ENCODE data around the gene SPDEF. TPM values are rescaled to one million over a fixed set of nuclear protein-coding genes. Genes with fewer than 3 reads are reported as not detected.

SPDEF gene
- total RNA-seq, 1 donor from 2014 or later, result not detected

DNA sequence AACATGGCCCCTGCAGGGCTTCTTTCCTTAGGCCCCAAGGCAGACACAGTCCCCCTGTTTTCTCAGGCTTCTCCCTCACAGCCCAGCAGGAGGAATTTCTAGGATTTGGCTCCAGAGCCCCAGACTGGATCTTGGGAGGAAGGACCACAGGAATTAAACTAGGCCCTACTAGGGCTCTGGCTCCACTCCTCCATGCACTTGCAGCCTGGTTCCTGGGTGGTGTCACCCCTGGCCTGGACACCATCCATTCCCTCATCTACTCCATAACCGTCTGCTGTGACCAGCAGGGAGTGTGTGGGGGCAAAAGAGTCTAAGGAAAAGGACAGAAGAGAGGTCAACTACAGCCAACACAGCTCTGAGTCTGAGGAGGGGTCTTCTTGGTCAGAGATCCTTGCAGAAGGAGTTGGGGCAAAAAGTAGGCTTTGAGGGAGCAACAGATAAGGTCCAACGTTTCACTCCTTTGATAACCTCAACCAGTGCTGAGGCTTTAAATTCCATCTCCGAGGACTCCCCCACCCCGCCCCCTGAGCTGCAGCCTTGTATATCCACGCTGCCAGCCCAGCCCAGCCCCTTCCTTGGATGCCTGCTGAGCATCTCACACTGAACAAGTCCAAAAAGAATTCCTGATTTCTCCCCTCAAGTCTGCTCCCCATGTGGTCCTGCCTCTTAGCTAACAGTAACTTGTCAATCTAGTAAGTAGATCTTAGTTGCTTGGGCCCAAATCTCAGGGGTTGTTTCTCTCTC, 27.9 kb upstream of the SPDEF start:
- no peak for DNase-seq (ENCODE audit: low read depth in 2 of 2)

DNA sequence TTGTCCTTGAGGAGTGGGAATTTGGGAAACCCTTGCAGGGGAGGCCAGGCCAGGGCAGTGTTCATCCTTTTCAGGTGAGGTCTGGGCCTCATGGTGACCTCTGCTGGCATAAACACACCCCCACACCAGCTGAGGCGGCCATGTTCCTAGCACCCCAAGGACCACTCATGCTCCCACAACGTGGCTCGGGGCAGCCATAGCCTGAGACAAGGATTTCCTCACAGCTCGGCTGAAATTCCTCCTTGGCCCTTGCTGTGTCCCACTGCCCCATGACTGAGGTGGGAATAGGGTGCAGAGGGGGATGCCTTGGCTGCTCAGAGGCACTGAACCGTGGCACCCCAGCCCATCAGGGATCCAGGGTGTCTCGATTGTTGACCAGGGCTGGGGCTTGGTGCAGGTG, 27.3 kb upstream of the SPDEF start:
- no peak for DNase-seq (ENCODE audit: low read depth in 2 of 2)

DNA sequence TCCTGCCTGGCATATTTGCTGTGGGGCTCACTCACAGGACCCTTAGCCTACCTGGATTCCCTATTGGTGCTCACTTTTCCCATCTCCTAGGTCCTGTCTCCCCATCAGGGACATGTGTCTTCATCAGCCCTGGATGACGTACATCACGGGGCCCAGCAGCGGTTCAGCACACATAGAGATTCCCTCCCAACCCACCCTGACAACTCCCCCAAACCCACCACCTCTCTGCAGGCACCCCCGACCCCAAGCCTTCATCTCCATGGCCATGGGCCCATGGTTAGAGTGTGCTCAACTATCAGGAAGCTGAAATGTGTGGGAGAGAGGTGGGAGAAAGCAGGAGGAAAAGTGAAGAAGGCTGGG, 25.4 kb upstream of the SPDEF start:
- no peak for DNase-seq (ENCODE audit: low read depth in 2 of 2)

DNA sequence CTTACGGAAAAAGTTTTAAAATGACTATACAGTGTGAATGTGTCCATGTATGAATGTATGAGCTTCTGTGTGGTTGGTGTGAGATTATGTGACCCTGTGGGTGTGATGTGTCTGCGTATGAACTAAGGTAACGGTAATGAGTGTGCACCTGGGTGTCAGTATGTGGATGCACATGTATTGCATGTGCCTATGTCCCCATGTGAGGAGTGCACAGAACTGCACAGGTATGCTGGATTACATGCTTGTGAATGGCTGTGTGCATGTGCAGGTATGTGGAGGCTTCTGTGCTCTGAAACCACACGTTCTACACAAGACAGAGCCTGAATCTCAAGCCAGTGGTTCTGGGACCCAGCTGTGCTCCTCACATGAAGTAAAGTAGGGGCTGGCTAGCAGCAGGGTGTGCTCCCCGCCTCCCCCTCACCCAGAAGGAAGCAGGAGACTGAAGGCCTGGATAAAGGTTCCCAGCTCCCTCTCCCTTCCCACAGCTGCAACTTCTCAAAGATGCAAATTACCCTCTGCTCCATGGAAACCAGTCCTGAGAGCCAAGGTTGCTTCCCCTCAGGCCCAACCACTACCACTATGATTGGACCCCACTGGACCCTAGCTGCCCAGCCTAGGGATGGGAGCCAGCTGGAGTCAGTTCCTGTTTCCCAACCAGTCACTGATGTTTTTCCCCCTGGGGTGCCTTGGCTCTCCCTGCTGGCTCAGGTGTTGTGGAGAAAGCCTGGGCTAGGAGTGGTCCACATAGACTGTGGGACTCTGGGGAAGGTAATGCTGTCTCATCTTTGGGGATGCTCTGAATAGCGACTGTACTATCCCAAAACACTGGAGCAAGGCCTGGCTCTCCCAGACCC, 24.8 kb upstream of the SPDEF start:
- no peak for DNase-seq (ENCODE audit: low read depth in 2 of 2)

DNA sequence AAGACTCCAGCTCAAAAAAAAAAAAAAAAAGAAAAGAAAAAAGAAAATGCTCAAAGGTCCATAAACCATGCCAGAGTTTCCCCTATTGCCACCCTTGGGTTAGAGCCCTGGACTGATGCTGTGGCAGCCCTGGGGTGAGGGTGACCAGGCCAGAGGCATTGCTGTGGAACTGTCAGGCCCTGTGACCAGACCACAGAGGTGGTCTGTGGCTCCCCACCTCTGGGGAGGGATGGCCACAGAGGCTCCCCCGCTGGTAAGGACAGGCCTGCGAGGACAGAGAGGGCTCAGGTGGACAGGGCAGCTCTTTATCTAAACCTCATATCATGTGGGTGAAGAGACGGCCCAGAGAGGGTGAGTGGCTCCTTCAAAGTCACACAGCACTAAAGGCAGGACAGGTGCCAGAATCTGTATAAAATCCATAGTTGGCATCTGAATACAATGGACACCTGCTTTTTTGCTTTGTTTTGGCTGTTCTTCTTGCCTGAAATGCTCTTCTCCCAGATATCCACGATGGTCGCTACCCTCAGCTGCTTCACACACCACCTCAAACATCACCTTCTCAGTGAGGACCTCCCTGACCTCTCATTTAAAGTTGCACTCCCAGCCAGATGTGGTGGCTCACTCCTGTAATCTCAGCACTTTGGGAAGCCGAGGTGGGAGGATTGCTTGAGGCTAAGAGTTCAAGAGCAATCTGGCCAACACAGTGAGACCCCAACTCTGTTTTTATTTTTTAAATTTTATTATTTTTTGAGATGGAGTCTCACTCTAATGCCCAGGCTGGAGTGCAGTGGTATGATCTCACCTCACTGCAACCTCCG, 22.5 kb upstream of the SPDEF start:
- DNase-seq (ENCODE audit: low read depth in 2 of 2), result no peak

DNA sequence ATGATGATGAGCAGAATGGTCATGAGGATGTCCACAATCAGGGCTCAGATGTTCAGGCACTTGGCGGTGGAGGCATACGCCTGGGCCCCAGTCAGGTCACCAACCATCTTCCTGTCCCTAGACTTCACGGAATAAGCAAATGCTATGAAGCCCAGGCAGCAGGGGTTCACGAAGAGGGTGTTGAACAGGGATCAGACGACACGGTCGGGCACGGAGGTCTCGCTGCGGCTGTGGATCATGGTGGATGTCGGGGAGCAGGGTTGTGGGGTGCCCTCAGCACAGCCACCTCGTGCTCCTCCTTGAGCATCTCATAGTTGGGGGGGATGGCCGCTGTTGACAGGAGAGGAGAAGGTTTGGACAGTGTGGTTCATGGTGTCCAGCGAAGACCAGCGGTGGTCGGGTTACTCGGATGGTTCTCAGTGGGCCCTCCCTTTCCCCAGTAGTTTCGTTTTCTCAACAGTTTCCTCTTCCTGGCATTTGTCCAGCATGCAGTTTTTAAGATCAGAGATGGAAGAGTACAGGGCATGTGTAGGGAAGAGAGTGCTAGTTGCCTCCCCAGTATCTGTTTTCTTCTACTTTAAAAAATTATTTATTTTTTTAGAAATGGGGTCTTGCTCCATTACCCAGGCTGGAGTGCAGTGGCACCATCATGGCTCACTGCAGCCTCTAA, 20.3 kb upstream of the SPDEF start:
- DNase-seq (ENCODE audit: low read depth in 2 of 2), result no peak

DNA sequence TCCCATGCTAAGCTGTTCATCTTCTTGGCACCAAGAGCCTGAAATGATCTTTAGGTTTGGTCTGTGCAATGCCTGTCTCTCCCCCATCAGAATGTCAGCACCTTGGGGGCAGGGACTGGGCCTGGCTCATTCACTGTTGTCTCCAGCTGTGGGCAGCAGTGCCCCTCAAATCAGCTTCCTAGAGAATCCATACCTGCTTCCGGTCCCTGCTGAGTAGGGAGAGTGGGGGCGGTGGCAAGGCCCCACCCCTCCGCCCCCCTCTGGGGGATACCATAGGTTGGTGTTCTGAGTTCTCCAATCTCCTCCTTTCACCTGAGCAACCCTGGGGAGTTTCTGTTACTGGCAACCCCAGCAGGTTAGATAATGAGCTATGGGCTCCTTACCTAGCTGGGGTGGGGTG, 19.2 kb upstream of the SPDEF start:
- DNase-seq (ENCODE audit: low read depth in 2 of 2), result no peak

DNA sequence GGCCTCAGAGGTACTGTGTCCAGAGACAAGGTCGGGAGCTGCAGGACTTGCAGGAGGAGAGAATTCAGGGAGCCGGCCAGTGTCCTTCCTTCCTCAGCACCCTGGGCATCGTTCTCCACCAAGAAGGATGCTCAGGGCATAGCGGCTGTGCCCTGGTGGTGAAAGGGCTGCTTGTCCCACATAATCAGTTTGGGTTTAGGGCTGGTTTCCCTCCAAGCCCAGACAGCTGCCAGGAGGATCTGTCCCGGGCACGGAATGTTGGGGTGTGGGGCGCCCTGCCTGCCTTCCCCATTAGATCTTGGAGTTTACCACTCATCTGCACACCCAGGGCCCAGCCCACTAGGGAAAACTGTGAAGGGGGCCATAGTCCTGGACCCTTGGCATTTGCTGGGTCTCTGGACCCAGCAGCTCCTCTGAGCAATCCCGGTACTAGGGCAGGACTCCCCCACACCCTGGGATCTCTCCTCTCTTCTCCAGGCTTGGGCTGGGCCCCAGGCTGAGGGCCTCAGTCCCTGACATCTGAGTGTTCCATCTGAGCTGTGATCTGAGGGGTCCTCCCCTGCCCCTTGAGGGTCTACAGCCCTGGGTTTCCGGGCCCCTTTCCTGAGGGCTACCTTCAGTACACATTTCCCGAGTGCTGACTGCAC, 18.6 kb upstream of the SPDEF start:
- no peak for DNase-seq (ENCODE audit: low read depth in 2 of 2)

DNA sequence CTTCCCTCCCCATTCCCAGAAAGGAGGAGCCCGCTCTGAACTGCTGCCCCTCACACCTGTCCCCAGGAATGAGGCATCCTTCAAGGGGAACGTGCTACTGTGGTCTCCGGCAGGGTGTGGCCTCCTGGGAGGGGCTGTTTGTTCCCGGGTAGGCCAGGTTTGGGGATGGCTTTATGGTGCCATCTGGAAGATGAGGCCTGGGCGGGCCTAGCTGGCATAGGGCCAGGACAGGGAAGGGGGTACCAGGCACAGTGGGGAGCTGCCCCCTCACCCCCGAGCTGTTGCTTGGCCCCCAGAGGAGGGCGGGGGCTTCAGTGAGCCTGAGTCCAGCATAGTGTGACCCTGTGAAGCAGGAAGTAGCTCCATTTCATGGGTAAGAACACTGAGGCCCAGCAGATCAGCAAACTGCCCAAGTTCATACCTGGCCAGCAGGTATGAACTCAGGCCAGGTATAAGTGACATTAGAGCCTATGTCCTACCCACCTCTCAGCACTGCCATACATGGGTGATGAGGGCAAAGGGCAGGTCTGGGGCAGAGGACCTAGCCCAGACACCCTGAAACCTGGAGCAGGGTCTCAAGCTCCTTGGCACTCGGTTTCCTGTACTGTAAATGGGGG, 17.5 kb upstream of the SPDEF start:
- no peak for DNase-seq (ENCODE audit: low read depth in 2 of 2)

DNA sequence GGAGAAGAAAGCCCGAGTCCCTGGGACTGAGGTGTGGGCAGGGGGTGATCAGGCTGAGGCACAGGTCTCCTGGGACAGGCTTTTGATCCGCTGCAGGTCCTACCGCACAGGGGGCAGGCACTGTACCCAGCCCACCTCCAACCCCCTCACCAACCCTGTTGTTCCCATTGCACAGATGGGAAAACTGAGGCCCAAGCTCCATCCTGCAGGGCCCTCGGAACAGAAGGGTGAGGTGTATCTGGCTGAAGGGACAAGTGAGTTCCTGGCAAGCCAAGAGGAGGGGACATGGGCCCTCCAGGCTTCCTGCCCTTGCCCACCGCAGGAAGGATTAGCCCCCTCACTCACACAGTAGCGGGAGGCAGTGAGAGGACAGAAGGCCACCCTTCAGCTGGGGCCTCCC, 16.5 kb upstream of the SPDEF start:
- DNase-seq (ENCODE audit: low read depth in 2 of 2), result no peak

DNA sequence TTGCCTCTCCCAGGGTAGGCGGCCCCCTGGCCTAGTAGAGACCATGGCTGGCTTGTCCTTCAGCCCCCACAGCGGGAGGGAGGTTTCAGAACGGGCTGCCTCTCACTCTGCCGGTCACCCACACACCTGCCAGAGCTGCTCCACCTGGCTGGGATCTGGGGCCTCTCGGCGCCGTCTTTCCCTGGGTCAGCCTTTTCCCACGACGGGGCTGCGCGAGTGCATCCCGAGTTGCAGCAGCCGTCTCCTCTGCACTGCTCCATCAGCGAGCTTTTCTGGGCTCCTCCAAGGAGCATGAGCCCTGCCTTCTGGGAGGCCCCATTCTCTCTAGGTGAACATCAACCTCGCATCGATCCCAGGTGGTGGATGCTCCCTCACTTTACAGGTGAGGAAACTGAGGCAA, 15.9 kb upstream of the SPDEF start:
- DNase-seq (ENCODE audit: low read depth in 2 of 2), result no peak

DNA sequence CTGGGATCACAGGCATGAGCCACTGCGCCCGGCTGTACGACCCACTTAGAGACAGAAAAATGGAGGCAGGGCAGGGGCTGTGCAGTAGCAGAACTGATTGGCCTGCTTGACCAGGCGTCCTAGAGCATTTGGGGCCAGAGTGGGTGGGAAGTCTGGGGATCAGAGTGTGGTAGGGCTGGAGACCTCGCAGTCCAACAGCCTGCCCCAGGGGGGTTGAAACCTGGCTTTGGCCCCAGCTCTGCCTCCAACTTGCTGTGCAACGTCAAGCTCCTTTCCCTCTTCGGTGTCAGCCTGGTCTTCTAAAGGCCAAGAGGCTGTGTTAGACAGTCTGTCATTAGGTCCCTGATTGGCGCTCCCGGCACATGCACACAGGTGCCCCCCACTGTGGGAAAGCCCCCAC, 15.3 kb upstream of the SPDEF start:
- DNase-seq (ENCODE audit: low read depth in 2 of 2), result no peak

DNA sequence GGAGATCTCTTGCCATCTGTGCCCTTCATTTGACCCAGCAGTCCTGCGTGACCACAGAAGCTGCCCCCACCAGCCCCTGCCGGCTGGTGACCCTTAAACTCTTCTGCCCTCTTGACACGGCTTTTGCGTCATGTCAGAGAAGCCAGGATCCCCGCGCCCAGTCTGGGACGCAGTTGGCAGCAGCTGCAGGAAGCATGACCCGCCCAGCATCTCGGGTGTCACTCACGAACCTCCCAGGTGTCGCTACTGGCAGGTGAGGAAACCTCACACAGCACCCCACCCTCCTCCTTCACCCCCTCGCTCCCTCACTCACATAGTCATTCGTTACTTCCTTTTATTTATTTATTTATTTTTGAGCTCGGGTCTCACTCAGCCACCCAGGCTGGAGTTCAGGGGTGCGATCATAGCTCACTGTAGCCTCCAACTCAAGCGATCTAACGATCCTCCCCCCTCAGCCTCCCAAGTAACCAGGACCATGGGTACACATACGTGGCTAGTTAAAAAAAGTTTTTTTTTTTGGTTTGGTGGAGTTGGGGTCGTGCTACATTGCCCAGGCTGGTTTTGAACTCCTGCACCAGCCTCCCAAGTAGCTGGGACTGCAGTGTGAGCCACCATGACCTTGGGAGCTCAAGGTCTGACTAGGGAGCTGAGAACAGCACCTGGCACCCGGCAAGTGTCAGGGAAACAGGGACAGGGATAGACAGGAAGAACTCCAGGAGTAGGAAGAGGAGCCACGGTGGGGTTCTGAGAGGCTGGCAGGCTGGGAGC, 14.1 kb upstream of the SPDEF start:
- DNase-seq (ENCODE audit: low read depth in 2 of 2), result no peak

DNA sequence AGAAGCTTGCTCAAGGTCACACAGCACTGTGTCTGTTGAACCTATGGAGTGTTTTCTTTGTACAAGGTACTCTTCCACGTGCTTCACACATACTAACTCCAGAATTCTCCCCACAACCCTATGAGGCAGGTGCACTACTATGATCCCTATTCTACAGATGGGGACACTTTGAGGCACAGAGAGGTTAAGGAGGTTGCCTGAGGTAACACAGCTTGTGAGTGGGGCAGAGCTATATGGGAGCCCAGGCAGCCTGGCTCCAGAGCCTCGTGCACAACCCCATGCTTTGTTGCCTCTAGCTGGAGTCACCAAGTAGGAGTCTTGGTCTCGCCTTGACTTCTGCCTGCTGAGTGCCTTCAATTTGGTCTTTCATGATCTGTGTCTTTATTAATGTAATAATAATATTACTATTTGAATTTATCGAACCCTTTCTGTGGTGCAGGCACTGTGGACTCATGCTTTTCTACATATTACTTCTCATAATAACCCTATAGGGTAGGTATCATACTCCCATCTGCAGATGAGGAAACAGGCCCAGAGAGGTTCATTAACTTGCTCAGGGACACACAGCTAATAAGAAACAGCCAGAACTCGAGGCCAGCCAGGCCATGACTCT, 13.3 kb upstream of the SPDEF start:
- no peak for DNase-seq (ENCODE audit: low read depth in 2 of 2)

DNA sequence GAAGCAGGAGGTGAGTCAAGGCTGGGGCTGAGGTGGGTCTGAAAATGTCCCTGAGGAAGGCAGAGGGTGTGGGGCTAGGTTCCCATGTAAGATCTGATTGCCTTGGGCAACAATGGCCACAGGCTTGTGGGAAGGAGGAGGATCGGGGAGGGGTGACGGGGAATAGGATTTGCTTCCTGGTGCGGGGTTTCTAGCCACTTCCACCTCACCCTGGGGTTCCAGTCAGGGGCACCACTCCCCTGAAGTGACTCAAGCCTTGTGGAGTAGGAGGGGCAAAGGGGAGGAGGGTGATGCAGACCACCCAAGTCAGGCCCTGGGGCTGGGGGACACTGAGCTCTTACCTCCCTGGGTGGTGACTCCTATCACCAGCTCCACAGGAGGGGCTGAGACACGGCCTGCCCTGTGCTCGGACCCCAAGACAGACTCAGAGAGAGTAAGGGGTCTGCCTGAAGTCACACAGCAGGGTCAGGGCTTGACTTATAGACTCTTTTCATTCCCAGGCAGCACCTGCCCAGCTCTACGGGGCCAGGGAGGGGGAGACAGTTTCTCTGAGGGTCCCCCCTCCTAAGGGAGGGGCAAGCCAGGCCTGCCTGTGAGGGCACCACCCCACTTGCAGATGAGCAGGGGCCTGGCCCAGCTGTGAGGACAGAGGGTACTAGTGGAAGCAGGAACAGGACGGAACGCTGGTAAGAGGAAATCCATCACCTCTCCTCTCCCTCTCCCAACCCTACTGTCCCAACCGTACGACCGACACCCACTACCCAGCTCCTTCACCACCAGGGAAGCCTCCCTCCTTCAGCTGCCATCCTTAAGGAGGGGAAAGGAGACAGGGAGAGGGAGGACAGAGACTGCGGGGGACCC, 12.4 kb upstream of the SPDEF start:
- DNase-seq (ENCODE audit: low read depth in 2 of 2), result no peak

DNA sequence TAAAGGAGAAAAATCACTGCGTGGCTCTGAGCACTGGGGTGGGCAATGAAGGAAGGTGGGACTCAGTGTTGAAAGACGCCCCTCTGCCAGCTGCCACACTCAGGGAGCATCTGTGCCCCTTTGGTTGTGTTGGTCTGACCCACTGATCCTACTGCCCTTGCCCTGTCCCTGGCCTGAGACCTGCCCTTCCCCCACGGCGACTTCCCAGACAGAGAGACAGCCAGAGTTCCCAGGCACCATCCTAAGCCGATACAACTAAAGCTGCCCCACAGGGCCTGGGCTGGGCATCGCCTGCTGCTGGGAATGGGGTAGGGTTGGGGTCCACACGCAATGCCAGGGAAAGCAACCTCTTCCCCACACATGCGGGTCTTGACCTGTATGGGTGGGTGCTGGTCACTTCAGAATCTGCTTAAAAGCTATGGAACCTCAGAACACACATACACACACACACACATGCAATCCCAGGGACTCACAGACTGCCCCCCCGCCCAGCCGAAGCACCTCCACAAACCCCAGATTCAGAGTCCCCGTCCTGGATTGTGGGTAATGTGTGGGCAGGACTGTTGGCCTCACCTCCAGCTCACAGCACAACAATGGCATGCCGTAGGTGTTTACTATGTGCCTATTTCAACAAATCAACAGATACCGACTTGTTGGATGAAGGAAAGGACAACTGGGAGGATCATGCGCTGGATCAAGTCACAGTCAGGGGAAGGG, 10.9 kb upstream of the SPDEF start:
- no peak for DNase-seq (ENCODE audit: low read depth in 2 of 2)

DNA sequence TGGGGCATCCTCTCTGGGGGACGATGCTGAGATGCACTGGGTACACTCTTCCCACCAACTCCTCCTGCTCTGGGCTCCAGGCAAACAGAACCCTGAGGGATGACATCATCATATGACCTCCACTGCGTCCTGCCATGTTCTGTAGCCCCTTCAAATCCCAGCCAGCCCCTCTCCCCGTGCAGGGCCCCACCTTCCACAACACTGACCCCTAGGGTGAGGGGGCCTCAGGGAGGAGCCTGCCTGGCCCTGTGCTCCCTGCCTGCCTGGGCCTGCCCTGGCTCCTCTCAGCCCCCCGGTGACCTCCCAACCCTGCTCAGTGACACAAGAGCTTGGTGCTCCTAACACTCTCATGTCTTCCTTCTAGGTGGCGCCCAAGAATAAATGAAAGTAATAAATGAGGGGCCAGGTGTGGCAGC, 9.6 kb upstream of the SPDEF start:
- DNase-seq (ENCODE audit: low read depth in 2 of 2), result no peak

DNA sequence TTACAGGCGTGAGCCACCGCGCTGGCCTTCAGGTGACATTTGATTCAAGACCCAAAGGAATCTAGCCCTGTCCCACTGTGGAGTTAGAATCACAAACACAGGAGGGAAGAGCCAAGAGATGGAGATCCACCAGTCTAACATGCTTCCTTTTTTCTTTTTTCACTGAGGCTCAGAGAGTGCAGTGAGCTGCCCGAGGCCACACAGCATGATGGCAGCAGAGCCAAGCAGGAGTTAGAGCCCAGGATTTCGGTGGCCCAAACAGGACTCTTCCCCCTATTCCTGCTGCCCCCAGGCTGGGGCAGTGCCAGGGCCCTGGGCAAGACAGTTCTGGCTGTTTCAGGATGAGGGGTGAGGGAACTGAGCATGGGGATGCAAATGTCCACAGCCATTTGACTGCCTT, 8.1 kb upstream of the SPDEF start:
- no peak for DNase-seq (ENCODE audit: low read depth in 2 of 2)
